Measurements from ENCODE around the gene RERG. TPM values are rescaled to one million over a fixed set of nuclear protein-coding genes. Genes with fewer than 3 reads are reported as not detected.
"Not testable (repeated sequence)": the region's sequence is repeated elsewhere in the genome, so short reads cannot be mapped to it uniquely, and the experiment has no call there.

The RERG gene
- total RNA-seq, 1 donor from 2014 or later: 0.20 TPM

DNA sequence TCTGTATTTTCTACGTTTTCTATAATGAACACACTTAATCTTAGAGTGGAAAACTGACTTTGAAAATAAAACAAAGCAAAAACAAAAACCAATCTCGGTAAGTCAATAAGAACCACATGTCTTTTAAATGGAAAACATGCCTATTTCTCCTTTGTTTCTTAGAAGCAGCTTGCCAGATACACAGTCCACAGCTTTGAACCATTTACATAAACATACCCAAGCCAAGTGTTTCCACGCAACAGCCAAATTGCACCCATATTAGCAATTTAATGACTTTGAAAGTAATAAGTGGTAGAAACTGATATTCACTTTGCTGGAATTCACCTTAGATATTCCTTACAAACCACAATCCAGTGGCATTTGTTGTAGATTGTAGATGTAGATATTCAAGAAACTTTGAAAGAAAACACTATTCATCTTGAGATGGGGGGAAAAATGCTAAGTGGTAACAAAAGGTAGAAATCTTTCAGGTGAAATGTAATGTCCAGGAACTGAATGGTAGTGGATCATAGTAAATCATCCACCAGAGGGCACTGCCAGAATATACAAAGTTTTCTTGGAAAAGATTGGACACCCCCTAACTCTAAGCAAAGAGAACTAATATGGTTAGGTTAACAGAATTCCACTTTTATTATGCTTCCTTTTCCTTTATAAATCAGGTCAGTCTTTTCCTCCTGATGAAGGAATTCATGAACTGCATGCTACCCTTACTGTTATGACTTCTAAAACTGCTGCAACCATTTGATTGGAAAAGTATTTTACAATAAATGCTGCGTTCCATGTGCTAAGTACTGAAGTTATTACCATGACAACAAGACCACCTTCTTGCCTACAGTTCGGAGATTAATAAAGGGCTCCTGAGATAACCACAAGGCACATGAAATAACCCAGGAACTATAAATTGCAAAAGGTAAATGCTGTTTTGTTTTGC is 69.8 kb downstream of the RERG start:
- intact Hi-C loops (cut with micrococcal nuclease): loop anchor here (1.0 kb wide), 1 partner anchor 70 kb away; the partner anchor contains the start of gene RERG

DNA sequence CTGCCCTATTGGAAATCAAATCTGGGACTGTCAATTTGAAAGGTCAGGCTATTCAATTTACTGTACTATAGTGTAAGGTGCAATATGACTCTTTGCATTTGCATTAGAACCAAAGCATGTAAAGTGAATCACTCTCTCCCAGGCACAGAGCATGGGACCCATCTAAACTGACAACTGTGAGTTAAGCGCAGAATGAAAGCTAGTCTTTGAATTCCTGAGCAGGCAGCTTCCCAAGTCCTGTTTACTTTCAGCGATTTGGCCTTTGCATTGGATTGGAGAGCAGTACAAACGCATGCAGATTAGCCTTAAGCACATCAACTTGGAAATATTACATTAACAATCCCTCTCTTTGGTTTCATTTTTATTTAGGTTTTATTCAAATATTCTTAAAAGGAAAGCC is 74.6 kb downstream of the RERG start:
- intact Hi-C loops (cut with micrococcal nuclease): no loop called here

DNA sequence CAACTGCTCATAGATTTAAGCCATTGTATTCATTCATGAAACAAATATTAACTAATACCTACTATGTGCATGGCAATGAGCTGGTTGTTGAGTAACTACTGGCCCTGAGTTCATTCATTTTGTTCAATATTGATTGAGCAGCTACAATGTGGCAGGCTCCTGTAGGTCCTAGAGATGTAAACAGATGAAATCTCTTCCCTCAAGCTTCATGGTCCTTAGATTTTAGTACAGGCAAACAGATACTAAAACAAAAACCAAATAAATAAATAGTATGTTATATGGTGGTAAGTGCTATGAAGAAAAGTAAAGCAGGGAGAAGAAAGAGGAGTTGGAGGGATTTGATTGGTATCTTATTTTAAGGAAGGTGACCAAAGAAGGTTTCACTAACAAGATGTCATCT is 77.8 kb downstream of the RERG start:
- intact Hi-C loops (cut with micrococcal nuclease): no loop called here

DNA sequence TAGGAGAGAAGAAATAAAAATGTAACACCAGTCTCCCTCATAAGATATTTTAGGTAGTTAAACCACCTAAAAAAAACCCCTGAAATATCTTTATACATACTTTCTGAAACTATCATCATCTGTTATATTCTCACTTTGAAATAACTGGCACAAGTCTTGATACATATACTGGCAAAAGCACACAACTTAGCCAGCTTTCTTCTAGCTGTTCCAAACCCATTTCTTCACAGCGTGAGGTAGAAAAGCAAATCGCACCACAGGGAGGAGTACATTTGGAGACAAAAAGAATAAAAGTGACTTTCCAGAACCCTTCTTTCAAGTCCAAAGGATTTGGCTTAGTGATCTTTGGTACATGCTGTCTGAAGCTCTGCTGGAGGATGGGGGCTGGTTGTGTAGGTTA is 78.5 kb downstream of the RERG start:
- intact Hi-C loops (cut with micrococcal nuclease): no loop called here

DNA sequence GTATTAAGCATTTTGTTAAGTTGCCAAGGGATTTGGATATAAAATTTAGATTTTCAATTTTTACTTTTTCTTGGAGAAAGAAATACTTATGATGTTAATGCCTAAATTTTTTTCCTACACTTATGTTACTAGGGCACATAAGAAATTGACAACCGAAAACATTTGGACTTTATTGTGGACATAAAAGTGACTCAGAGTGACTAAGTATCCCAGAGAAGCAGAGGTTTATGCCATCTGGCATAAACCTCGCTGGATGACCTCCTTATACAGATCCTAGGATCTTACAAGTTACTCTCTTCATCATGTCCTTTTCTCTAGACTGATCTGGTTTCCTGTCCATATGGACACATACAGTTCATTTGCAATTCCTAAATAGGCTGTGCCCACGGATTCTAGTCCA is 89.8 kb downstream of the RERG start:
- intact Hi-C loops (cut with micrococcal nuclease): no loop called here

DNA sequence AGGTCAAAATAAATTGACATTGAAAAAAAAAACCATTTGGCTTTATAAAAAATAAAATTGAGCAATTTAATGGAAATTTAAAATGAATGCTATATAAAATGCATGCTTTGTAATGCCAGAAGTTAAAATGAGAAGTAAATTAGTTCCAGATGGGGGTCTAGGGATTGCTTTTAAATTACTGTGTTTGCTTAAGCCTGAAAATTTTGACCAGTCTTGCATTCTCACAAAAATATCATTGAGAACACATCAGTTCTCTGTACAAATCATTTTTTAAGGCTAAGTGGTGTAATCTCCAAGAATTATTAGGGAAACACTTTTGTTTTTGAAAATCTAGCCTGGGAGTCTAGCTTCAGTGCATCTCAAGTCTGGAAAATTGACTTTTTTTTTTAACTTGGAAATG is 90.7 kb downstream of the RERG start:
- intact Hi-C loops (cut with micrococcal nuclease): no loop called here

DNA sequence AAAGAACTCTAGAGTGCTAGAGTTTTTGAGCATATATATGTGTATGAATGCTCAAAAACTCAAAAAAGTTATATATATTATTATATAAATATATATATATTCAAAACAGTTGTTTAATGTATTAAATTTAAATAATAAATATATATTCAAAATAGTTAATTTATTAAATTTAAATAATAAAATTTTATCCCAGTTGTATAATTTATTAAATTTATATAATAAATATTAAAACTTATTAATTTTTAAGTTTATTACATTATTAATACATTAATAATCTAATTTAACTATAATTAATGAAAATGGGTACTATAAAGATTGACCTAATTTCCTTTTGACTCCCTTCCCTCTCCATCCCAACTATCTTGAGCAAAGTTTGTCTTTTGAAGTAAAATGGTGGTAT is 97.8 kb downstream of the RERG start:
- intact Hi-C loops (cut with micrococcal nuclease): no loop called here

DNA sequence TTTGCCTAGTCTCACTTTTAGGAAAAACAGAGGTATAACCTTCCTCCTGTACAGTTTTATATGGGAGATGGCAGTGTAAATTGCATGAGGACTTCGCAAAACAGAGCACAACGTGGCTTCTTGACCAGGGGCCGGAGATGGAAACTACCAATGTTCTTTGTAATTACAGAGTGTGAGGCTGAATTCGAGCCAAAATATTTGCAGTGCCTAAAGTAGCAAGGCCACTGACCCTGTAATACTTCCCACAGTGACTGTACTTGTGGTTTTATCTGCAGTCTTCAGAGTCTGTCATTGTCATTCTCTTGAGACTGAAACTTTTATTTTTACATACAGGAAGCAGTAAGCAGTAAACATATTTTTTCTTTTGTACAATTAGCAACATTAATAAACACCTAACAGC is 98.9 kb downstream of the RERG start:
- intact Hi-C loops (cut with micrococcal nuclease): no loop called here

DNA sequence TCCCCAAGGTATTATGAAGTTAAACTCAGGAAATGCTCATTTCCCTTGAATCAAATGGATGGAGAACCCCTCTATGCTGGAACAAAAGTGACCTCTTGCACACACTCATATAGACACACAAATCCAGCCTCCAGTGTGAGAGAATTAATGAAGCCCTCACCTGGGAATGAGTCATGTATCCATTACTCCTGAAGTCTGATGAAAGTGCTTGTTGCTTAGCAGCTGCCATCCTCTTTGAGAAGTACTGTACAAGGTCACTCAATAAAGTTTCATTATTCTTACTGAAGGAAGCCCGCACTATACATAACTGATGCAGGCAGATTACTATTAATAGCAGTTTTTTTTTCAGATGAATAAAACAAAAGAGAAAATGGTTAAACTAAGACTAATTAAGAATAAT is 102.3 kb downstream of the RERG start:
- intact Hi-C loops (cut with micrococcal nuclease): no loop called here

DNA sequence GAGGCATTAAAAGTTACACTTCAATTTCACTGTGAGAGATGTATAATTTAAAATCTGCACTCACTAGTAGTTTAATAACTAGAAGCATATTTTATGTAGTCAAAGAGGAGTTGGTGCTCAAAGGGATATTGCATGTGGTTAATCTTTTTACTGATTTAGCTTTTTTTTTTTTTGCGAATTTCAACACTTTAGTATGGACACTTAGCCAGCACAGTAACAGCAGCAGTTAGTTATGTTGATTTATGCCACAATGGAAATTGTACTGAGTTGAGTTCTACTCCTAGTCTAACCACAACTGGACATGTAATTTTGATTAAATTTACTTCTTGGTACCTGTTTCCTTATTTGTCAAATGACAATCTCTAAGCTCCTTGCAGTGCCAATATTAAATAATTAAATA is 104.2 kb downstream of the RERG start:
- intact Hi-C loops (cut with micrococcal nuclease): no loop called here

DNA sequence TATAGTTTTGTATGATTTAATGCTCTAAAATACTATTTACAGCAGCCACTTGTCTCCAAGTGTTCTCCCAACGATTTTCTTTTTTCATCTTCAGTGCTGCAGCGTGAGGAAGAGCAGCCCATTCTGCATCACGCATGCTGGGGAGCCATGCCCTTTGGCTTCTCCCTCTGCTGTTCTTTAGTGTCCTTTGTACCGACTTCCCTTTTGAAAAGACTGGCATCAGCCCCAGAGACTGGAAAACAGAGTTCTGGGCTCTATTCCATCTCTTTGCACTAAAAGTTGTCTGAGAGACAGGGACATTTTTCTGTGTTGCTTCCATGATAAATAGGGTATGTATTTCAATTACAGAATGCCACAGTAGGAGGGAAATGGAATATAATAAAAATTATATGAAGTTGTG is 105.1 kb downstream of the RERG start:
- intact Hi-C loops (cut with micrococcal nuclease): no loop called here

DNA sequence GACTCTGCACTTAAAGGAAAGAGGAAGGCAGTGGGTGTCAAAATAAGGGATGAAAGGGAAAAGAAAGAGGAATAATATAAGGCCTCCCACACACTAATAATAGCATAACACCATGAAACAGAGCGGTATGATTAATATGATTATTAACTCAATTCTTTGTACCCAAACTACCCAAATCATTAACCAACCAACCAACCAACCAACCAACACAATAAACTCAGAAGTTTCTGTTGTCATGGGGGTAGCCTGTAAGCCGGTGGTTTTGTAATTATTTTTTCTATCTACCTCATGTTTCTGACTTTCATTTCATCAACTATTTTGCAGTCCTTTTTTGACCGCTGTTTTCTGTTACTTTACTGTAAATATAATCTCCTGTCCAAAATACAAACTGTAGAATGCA is 105.8 kb downstream of the RERG start:
- intact Hi-C loops (cut with micrococcal nuclease): no loop called here

DNA sequence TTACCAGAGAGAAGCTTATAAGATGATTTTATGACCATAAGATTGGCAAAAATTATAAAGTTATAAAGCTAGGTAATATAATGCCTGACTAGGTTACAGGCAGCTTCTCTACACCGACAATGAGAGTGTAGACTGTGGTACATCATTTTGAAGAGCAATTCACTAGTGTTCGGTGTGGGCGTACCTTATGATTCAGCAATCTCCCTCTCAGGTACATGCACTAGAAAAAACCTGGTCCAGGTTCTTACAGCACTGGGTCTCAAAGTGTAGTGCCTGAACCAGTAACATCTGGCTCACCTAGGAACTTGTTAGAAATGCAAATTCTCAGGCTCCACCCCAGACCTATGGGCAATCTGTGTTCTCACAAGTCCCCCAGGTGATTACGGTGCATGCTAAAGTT is 106.7 kb downstream of the RERG start:
- intact Hi-C loops (cut with micrococcal nuclease): no loop called here

DNA sequence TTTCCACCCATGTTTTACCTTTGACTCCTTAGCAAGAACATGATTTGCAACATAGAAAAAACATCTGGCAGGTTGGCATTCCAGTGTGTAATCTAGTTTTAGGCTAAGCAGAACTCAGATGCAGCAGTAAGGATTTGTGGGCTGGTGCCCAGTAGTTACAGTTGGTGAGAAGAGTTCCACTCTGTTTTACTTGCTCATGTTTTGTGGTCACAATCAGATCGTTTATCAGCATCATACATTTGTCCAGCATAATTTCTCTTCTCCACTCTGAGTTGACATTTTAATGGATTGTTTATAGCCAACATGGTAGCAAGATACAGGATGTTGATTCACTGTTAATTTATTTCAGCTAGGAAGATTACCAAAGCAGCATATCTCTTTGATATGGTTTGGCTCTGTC is 128.4 kb downstream of the RERG start:
- intact Hi-C loops (cut with micrococcal nuclease): no loop called here

DNA sequence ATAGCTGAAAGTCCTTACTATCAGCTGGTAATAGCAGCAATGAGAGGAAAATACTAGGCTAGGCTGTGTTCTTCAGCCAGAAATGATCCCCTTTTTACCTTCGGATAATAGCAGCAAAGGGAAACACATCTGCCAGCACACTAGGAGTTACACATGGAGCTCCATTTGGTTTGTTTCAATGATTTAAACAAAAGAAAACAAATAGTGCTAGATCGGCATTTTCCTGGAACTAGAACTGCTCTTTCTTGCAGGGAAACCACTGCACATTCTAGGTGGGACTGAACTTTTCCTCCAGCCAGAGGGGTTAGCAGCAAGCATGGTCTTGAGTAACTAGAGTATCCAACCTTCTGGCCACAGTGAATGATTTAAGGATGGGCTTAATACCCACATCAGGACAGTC is 130.8 kb downstream of the RERG start:
- intact Hi-C loops (cut with micrococcal nuclease): no loop called here

DNA sequence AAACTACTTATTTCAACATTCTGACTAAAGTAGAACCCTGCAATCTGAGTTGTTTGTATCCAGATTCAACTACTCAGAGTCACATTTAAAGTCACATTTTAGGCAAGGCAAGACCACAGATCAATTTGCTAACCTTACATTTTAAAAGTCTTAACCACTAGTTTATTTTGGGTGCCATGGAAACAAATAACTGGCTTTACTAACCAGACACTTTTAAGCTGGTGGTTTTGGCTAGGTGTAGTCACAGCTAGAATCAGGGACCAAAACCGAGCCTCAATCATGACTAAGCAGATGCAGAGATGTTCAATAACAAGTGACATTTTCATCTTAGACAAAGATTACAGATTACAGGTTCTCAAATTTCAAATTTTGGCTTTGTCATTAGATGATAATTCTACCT is 133.1 kb downstream of the RERG start:
- intact Hi-C loops (cut with micrococcal nuclease): no loop called here

DNA sequence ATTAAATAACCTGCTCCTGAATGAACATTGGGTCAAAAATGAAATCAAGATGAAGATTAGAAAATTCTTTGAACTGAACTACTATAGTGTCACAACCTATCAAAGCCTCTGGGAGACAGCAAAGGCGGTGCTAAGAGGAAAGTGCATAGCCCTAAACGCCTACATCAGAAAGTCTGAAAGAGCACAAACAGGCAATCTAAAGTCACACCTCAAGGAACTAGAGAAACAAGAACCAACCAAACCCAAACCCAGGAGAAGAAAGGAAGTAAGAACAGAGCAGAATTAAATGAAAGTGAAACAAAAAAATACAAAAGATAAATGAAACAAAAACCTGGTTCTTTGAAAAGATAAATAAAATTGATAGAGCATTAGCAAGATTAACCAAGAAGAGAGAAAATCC is 143.5 kb downstream of the RERG start:
- intact Hi-C loops (cut with micrococcal nuclease): not testable (repeated sequence)

DNA sequence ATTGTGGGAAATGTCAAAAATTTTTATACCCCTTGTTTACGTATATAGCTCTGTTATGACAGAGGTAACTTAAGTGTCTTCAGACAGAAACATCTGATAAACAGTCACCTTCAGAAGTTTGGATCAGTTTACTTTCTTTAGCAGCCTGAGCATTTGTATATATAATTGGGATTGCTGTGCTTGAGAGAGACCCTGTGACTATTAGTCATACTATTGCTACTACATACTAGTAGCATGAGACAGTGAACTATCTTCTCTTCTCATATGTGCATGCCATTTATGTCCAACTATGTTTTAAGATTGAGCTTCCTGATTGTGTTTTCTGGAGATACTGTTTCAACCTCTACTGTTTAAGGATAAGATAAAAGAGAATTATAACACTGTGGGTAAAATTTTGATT is 146.9 kb downstream of the RERG start:
- intact Hi-C loops (cut with micrococcal nuclease): no loop called here

DNA sequence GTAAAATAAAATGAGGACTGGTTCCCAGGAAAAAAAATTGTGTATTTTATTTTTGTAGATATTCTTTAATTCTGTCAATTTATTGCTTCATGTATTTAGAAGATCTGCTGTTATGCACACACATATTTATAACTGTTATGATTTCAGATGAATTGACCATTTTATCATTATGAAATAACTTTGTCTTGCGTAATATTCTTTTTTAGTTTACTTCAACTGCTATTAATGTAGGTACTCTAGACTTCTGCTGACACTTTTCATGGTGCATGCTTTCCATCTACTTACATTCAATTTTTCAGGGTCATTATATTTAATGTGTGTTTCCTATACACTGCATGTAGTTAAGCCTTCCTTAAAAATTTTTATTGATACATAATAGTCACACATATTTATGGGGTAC is 162.1 kb downstream of the RERG start:
- intact Hi-C loops (cut with micrococcal nuclease): no loop called here

Measured in T-helper 1 cell treated with Interleukin-12 subunit alpha and Interleukin-12 subunit beta and Interleukin-4 antibody, amounts not matched to agents 30 ng/mL and 1 ng/mL, for 36 hours (primary cell).